Neural progenitor cell (in vitro differentiated cells): ENCODE data around the gene MPPED1. TPM values are rescaled to one million over a fixed set of nuclear protein-coding genes. Genes with fewer than 3 reads are reported as not detected.
A peak's percentile ranks its signal among the peaks of the same experiment; 100 is the strongest.

Experiments used
- DNase-seq: peaks from one replicate; pipeline ENCODE4 v3.0.0-alpha.2; 2016; ENCODE audit warnings: low spot score
- H2AFZ ChIP-seq: fragments of 200-600 bp; sonication (generic); replicated peaks from 2 replicates; pipeline ENCODE4 v1.6.1; 2016; ENCODE audit warnings: antibody characterized with exemption
- H3F3A ChIP-seq: fragments of 200-600 bp; sonication (generic); 2 replicates; pipeline ENCODE4 v1.6.1; 2016; ENCODE audit warnings: antibody characterized with exemption, low read depth
- H3K27ac ChIP-seq: fragments of 200-600 bp; sonication (generic); 2 replicates; pipeline ENCODE4 v1.5.1; 2016; ENCODE audit warnings: mild to moderate bottlenecking
- H3K27me3 ChIP-seq: fragments of 200-600 bp; sonication (generic); 2 replicates; pipeline ENCODE4 v1.6.1; 2016; ENCODE audit warnings: mild to moderate bottlenecking, moderate library complexity
- H3K36me3 ChIP-seq: fragments of 200-600 bp; sonication (generic); 2 replicates; pipeline ENCODE4 v1.5.1; 2016
- H3K4me1 ChIP-seq: fragments of 200-600 bp; sonication (generic); 2 replicates; pipeline ENCODE4 v1.6.1; 2016; ENCODE audit warnings: mixed run types
- H3K4me2 ChIP-seq: fragments of 200-600 bp; sonication (generic); 2 replicates; pipeline ENCODE4 v1.6.1; 2016
- H3K4me3 ChIP-seq: fragments of 200-600 bp; sonication (generic); 2 replicates; pipeline ENCODE4 v1.5.1; 2016
- H3K79me2 ChIP-seq: fragments of 200-600 bp; sonication (generic); 2 replicates; pipeline ENCODE4 v1.6.1; 2016; ENCODE audit warnings: low read depth
- H3K9ac ChIP-seq: fragments of 200-600 bp; sonication (generic); 2 replicates; pipeline ENCODE4 v1.6.1; 2016
- H3K9me3 ChIP-seq: fragments of 200-600 bp; sonication (generic); 2 replicates; pipeline ENCODE4 v1.5.1; 2016; ENCODE audit warnings: low read depth
- H4K20me1 ChIP-seq: fragments of 200-600 bp; sonication (generic); 2 replicates; pipeline ENCODE4 v1.6.1; 2016; ENCODE audit warnings: low read depth
- H3K27ac Mint-ChIP-seq: 3 replicates; pipeline ENCODE4 v1.8.0; 2021; ENCODE audit warnings: mixed read lengths
- H3K27me3 Mint-ChIP-seq: 2 replicates; pipeline ENCODE4 v1.8.0; 2022; ENCODE audit warnings: low read depth, mild to moderate bottlenecking, inconsistent platforms, moderate library complexity, mixed read lengths; ENCODE audit not compliant: insufficient read depth
- H3K36me3 Mint-ChIP-seq: 3 replicates; pipeline ENCODE4 v1.8.0; 2021; ENCODE audit warnings: mixed read lengths
- H3K4me1 Mint-ChIP-seq: 3 replicates; pipeline ENCODE4 v1.8.0; 2021; ENCODE audit warnings: mixed read lengths
- H3K4me3 Mint-ChIP-seq: 3 replicates; pipeline ENCODE4 v1.8.0; 2021; ENCODE audit warnings: mild to moderate bottlenecking, moderate library complexity, mixed read lengths
- H3K9me3 Mint-ChIP-seq: 3 replicates; pipeline ENCODE4 v1.8.0; 2020; ENCODE audit warnings: mixed read lengths
- EZH2 ChIP-seq: fragments of 200-600 bp; sonication (generic); IDR thresholded peaks from 2 replicates; pipeline ENCODE4 v1.6.1; 2017; ENCODE audit warnings: antibody characterized with exemption, mild to moderate bottlenecking, moderate library complexity
- EZH2phosphoT487 ChIP-seq: fragments of 200-600 bp; sonication (generic); IDR thresholded peaks from 2 replicates; pipeline ENCODE4 v1.6.1; 2017; ENCODE audit warnings: antibody characterized with exemption
- total RNA-seq: library from RNA; depleted of rRNA; stranded (reverse); fragments of >200 nt; gene quantifications from 2 replicates; pipeline ENCODE4 v1.2.3, GENCODE V29; 2015; ENCODE audit warnings: low replicate concordance
- TF ChIP-seq, protein P1 (sequence below): fragments of 200-600 bp; sonication (generic); IDR thresholded peaks from 2 replicates; pipeline ENCODE4 v1.5.1; 2017; ENCODE audit warnings: antibody characterized with exemption, mild to moderate bottlenecking

MPPED1 gene
- total RNA-seq, 1 donor from 2014 or later = 2.0 TPM

DNA sequence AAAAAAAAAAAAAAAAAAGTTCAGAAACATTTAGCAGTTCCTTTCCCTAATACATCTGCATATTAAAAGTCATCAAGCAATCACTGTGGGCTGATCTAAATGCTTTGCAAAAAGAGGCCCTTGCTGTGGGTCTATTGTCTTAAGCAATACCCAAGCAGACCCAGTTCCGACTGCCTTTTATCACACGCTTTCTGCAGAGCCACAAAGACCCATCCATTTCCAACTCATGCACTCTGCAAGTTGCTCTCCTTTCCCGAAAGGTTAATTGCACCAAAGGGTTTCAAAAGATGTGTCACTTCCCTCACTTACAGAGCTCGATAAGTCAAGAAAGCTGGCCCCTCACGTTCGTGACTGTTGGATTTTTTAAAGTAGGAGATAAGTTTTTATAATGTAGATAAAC lies 138.9 kb downstream of the MPPED1 start:
- no peaks in the 10 kb centered on the region for H3K36me3 ChIP-seq
- no peak overlapping the region for H2AFZ ChIP-seq
- H3K79me2 ChIP-seq = no peaks in the 10 kb centered on the region
- Mint-ChIP-seq H3K4me3 (no peak overlapping the region), H3K27me3 (no peaks in the 10 kb centered on the region), H3K4me1 (peaks cover 4% of the 10 kb centered on the region), H3K27ac (no peak overlapping the region), H3K36me3 (peaks cover 5% of the 10 kb centered on the region), H3K9me3 (peaks cover 17% of the 10 kb centered on the region)
- no peak overlapping the region for H3K4me3 ChIP-seq
- H3K27me3 ChIP-seq = no peaks in the 10 kb centered on the region
- TF ChIP-seq, protein P1, sequence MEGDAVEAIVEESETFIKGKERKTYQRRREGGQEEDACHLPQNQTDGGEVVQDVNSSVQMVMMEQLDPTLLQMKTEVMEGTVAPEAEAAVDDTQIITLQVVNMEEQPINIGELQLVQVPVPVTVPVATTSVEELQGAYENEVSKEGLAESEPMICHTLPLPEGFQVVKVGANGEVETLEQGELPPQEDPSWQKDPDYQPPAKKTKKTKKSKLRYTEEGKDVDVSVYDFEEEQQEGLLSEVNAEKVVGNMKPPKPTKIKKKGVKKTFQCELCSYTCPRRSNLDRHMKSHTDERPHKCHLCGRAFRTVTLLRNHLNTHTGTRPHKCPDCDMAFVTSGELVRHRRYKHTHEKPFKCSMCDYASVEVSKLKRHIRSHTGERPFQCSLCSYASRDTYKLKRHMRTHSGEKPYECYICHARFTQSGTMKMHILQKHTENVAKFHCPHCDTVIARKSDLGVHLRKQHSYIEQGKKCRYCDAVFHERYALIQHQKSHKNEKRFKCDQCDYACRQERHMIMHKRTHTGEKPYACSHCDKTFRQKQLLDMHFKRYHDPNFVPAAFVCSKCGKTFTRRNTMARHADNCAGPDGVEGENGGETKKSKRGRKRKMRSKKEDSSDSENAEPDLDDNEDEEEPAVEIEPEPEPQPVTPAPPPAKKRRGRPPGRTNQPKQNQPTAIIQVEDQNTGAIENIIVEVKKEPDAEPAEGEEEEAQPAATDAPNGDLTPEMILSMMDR = no peak
- TF ChIP-seq EZH2 (no peak), EZH2phosphoT487 (no peak)
- no peak overlapping the region for H3K27ac ChIP-seq
- no peaks in the 10 kb centered on the region for H3K4me1 ChIP-seq
- no peaks in the 10 kb centered on the region for H4K20me1 ChIP-seq
- H3K9ac ChIP-seq = no peak overlapping the region
- H3F3A ChIP-seq = no peaks in the 10 kb centered on the region
- H3K9me3 ChIP-seq = no peaks in the 10 kb centered on the region
- no peak for DNase-seq
- no peak overlapping the region for H3K4me2 ChIP-seq

DNA sequence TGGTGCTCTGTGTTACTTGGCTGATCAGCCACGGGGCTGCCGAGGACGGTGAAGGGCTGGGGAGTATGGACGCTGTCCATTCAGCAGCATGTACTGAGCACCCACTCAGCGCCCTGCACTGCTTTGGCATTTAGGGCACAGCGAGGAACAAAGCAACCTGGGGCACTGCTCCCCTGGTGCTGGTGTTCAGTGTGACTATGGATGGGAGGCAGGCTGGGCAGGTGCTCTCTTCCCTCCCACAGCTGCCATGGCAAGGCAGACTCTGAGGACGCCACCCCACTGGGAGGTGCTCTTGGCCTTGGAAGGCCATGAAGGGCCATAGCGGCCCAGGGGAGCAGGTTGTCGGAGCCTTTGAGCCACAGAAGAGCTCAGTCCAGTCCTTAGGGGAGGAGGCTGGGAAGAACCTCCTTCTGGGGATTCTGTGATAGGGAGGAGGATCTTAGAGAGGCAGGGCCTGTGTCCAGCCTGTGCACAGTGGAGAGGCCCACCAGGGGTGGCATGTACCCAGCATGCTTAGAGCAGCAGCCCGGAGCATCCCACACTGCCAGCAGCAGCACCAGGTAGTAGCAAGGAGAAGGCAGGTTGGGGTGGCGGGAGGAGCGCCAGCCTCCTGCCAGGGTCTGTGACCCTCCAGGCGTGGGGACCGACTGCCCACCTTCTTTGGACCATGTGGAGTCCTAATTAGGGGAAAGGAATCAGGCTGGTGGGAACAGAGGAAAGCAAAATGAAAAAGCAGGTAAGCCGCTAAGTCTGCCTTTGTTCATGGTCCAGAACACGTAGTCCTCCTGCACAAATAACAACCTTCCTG lies 141.8 kb downstream of the MPPED1 start:
- Mint-ChIP-seq H3K27me3 (peaks cover 2% of the 10 kb centered on the region), H3K4me3 (peak overlapping the region; percentile 48), H3K4me1 (peaks cover 4% of the 10 kb centered on the region), H3K27ac (no peak overlapping the region), H3K9me3 (peaks cover 17% of the 10 kb centered on the region), H3K36me3 (peaks cover 5% of the 10 kb centered on the region)
- no peak overlapping the region for H2AFZ ChIP-seq
- H3K9me3 ChIP-seq = no peaks in the 10 kb centered on the region
- no peaks in the 10 kb centered on the region for H3K36me3 ChIP-seq
- no peaks in the 10 kb centered on the region for H4K20me1 ChIP-seq
- no peaks in the 10 kb centered on the region for H3K79me2 ChIP-seq
- no peak overlapping the region for H3K27ac ChIP-seq
- no peaks in the 10 kb centered on the region for H3K4me1 ChIP-seq
- H3F3A ChIP-seq = no peaks in the 10 kb centered on the region
- no peak overlapping the region for H3K4me2 ChIP-seq
- no peak for TF ChIP-seq EZH2
- TF ChIP-seq, protein P1 = no peak
- no peak for TF ChIP-seq EZH2phosphoT487
- DNase-seq = no peak
- no peak overlapping the region for H3K4me3 ChIP-seq
- H3K9ac ChIP-seq = no peak overlapping the region
- H3K27me3 ChIP-seq = no peaks in the 10 kb centered on the region

DNA sequence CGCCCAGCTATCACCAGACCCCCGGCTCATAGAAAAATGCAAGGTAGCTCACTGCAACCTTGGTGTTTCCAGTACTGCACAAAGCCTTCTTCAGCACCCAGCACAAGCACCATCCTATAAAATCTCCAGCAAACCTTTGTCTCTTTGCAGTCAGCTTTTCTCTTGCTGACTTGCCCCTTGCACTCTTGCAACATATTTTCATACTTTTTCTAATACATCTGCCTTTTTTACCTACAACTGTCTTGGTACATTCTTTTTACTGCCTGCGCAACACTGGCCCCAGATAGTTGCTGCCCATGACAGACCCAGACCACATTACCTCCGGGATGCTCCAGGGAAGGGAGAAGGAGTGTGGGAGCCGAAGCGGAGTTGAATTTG lies 142.4 kb downstream of the MPPED1 start:
- Histone ChIP-seq H3K36me3 (no peaks in the 10 kb centered on the region), H3K9ac (no peak overlapping the region), H3K4me3 (no peak overlapping the region), H3K79me2 (no peaks in the 10 kb centered on the region), H3K4me2 (no peak overlapping the region), H3K4me1 (no peaks in the 10 kb centered on the region), H3K27me3 (no peaks in the 10 kb centered on the region), H3K27ac (no peak overlapping the region), H4K20me1 (no peaks in the 10 kb centered on the region), H3F3A (no peaks in the 10 kb centered on the region), H2AFZ (no peak overlapping the region), H3K9me3 (no peaks in the 10 kb centered on the region)
- peak overlapping the region; percentile 48 for H3K4me3 Mint-ChIP-seq
- DNase-seq = no peak
- H3K9me3 Mint-ChIP-seq = peaks cover 17% of the 10 kb centered on the region
- H3K36me3 Mint-ChIP-seq = peaks cover 5% of the 10 kb centered on the region
- TF ChIP-seq EZH2phosphoT487 (no peak), EZH2 (no peak)
- TF ChIP-seq, protein P1 = no peak
- peaks cover 4% of the 10 kb centered on the region for H3K4me1 Mint-ChIP-seq
- peaks cover 2% of the 10 kb centered on the region for H3K27me3 Mint-ChIP-seq
- peak overlapping the region; percentile 34 for H3K27ac Mint-ChIP-seq
